Measurements from ENCODE around the gene SNX19.

GRCh38 chr11:130916910-130917309 lies 631 bp upstream of the SNX19 start:
- TF ChIP-seq CTCF (IDR thresholded peaks at IDR 0.05; ENCODE audit: low read depth, low read length) (no peak), EZH2phosphoT487 (IDR thresholded peaks at IDR 0.05; ENCODE audit: low read depth) (no peak)

All from OCI-LY3 (cell line).